Activated CD4-positive, alpha-beta T cell treated with anti-CD3 and anti-CD28 coated beads for 24 hours (primary cell): ENCODE data around the gene FBP2.
"Not testable (repeated sequence)": the region's sequence is repeated elsewhere in the genome, so short reads cannot be mapped to it uniquely, and the experiment has no call there.

ENCODE experiments used
- DNase-seq, 2 donors: peaks; one replicate each; pipeline ENCODE4 v3.0.0-alpha.2; 2020; ENCODE audit warnings: low read depth in 2 of 2

Gene FBP2

GRCh38 chr9:94606646-94607422 lies 13.2 kb upstream of the FBP2 start:
- DNase-seq: no peak

GRCh38 chr9:94603259-94604160 lies 9.9 kb upstream of the FBP2 start:
- peak; percentile 50 to 67 for DNase-seq

GRCh38 chr9:94602666-94603065 lies 9.0 kb upstream of the FBP2 start:
- no peak for DNase-seq

- DNase-seq: no peak
Measured at GRCh38 chr9:94600715-94601114, 7.1 kb upstream of the FBP2 start.

GRCh38 chr9:94600258-94600657 lies 6.6 kb upstream of the FBP2 start:
- no peak for DNase-seq

- no peak for DNase-seq
Measured at GRCh38 chr9:94599102-94599501, 5.5 kb upstream of the FBP2 start.

GRCh38 chr9:94592683-94593082 lies 941 bp downstream of the FBP2 start:
- DNase-seq: not testable (repeated sequence)

GRCh38 chr9:94591876-94592275 lies 1.7 kb downstream of the FBP2 start:
- no peak for DNase-seq

GRCh38 chr9:94591046-94591545 lies 2.5 kb downstream of the FBP2 start:
- DNase-seq: not testable (repeated sequence)

GRCh38 chr9:94588681-94589080 lies 4.9 kb downstream of the FBP2 start:
- no peak for DNase-seq

- DNase-seq: no peak
Measured at GRCh38 chr9:94586814-94587213, 6.8 kb downstream of the FBP2 start.

GRCh38 chr9:94586316-94586715 lies 7.3 kb downstream of the FBP2 start:
- DNase-seq: no peak

- DNase-seq: no peak
Measured at GRCh38 chr9:94584555-94584954, 9.1 kb downstream of the FBP2 start.

- no peak for DNase-seq
Measured at GRCh38 chr9:94581728-94582127, 11.9 kb downstream of the FBP2 start.

- DNase-seq: no peak
Measured at GRCh38 chr9:94577571-94577970, 16.1 kb downstream of the FBP2 start.

- DNase-seq: no peak
Measured at GRCh38 chr9:94577036-94577435, 16.6 kb downstream of the FBP2 start.

GRCh38 chr9:94576131-94576530 lies 17.5 kb downstream of the FBP2 start:
- DNase-seq: no peak

GRCh38 chr9:94568972-94569712 lies 24.5 kb downstream of the FBP2 start:
- DNase-seq: no peak

GRCh38 chr9:94568250-94568889 lies 25.3 kb downstream of the FBP2 start:
- DNase-seq: no peak

GRCh38 chr9:94567271-94567670 lies 26.4 kb downstream of the FBP2 start:
- no peak for DNase-seq

GRCh38 chr9:94566550-94566949 lies 27.1 kb downstream of the FBP2 start:
- DNase-seq: no peak
